8988T (cell line): ENCODE data around the gene RBFOX1.

Experiments
- DNase-seq: peaks from one replicate; pipeline ENCODE4 v3.0.0; 2011

The RBFOX1 gene

DNA sequence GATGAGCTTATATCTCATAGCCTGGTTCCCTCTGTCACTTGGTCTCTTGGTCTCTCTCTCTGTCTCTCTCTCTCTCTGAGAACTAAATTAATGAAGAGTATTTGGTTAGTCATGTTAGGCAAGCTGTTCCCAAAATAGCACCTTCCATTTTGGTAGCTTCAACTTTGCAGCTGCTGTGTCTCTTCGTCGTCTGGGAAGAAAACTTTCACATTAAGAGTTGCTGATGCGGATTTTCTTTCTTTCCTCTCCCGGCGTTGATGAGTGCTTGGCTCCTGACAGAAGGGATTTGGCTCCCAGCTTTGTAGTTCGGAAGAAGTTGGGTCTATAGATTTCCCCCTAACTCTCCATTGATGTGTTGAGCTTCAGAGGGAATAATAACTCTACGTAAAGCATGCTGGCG, at the start of gene RBFOX1:
RBFOX1 (plus strand) TSS at position 235 of the 400 bp plus-strand sequence.
- DNase-seq = no peak

DNA sequence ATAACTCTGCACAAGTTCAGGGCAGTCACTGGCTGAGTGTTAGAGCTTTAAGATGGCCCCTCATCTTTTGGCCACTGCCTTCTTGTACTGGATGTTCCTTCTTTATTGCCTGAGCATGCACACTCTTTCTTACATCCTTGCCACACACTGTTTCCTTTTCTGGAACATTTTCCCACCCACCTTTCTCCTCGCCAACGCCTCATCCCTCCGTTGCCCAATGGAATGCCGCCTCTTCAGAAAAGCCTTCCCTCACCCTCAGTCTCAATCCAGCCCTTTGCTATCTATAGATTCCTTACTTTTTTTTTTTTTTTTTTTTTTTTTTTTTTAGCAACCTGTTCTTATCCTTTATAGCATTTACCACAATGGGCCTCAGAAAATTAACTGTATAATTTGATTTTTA, 47.9 kb upstream of the RBFOX1 start:
- no peak for DNase-seq

DNA sequence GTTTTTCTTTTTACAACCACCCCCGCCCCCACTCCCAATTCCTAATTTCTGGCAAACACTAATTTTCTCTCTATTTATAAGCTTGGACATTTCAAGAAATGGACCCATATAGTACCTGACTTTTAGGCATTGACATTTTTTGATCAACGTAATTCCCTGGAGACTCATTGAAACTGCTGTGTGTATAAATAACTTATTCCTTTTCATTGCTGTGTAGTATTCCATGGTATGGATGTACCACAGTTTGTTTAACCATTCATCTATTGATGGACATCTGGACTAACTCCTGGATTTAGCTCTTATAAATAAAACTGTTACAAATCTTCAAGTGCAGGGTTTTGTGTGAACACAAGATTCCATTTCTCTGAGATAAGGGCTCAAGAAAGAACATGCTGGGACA, 47.1 kb upstream of the RBFOX1 start:
- no peak for DNase-seq

DNA sequence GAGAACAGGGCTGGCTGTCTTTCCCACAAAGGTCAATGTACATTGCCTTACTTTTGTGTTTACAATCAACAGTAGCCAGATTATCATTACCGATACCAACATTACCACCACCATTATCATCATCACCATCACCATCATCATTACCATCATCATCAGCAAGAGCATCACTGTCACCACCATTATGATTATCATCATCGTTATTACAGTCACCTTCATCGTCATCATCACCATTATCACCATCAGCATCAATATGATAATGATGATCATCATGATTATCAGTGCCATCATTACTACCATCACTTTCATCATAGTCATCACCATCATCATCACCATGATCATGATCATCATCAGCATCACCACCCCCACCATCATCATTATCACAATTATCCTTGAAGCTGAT, 43.3 kb upstream of the RBFOX1 start:
- DNase-seq = no peak

DNA sequence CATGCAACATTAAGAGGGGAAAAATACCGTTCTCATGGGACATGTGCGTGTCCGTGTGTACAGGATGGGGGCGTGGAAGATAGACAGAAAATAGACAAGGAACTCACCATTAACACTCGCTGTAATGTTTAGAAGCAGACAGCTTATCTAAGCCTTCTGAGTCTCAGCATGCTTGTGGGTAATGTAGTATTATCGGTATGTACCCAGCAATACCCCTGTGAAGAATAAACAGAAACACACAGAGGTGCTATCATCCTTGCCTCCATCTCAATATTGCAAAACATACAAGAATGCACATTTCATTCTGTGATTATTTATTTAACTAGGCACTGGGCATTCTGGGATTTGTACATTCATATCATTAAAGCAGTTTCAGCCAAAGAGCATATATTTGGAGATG, 42.0 kb upstream of the RBFOX1 start:
- no peak for DNase-seq

DNA sequence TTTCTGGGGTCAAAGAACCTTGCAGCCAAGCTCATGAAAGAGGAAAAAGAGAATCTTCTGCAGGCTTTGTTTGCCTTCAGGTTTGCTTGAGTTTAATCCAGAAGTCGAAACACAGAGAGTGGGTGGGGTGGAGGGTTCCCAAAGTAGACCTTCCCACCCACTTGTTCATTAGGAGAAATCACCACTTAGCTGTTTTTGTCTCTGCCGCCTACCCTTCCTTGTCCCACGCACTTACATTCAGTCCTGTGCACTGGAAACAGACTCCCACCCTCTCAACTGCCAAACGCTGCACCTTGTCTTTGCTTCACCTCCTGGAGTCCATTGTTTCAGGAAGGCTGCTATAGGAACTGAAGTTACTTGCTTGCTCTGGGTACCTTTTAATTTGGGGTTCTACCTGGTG, 38.6 kb upstream of the RBFOX1 start:
- DNase-seq = no peak

DNA sequence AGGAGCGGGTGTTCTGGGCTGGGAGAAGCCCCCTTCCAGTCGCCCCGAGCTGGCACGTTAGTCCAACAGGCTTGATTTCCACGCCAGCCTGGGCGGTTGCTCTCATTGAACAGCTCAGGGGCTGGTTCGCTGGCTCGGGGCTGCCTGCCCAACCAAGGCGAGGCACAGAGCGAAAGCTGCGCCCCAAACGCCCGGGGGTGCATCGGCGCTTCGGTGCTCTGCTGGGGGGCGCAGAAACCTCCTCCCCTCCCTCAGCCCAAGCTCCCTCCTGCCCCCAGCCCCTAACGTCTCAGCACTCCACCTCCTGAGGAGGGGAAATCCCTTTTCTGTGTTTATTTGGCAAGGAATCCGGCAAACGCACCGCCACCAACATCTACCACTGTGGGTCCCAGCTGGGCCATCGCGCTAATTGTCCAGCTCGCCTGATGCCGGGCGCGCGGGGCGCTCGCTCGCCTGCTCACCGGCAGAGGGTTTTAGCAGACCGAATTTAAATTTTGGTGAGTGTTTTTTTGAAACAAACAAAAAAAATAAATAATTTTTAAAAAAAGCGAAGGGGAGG, 29.5 kb upstream of the RBFOX1 start:
- DNase-seq = no peak

DNA sequence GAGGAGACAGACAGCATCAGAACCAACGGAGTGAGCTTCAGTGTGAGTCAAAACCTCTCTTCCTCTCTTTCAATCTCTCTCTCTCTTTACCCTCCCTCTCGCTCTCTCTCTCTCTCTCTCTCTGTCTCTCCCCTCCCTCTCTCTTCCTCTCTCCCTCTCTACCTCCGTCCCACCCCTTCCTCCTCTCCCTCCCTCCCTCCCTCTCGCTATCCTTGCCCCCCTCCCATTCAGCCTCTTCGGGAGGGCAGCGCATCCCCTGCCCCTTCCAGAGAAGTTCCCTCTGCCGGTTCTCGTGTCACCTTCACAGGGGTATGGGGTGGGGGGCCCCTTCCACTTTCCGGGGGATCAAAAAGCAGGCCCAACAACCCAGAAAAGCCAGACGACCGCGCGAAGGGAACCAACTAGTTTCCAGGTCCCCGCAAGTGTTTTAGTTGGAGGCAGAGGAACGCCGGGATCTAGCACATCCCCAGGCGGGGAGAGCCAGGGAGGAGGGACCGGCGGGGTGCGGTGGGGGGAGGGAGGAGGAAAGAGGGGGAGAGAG, 28.9 kb upstream of the RBFOX1 start:
- no peak for DNase-seq

DNA sequence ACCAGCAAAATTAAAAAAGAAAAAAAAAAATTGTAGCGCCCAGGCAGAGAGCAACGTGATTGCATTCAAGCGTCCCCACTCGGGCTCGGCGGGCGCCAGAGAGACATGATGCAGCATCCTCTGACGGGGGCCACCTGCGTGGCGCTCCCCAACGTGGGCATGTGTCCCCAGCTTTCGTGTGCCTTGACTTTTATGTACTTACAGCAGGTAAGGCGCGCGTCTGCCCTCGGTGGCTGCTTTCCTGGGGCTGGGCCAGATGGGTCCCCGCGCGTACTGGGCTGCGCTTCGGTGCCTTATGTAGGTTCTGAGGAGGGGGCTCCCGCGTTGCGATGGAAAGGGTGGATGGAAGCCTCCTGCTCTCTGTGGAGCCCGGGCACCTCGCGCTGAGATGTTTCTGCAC, 28.4 kb upstream of the RBFOX1 start:
- DNase-seq = no peak

DNA sequence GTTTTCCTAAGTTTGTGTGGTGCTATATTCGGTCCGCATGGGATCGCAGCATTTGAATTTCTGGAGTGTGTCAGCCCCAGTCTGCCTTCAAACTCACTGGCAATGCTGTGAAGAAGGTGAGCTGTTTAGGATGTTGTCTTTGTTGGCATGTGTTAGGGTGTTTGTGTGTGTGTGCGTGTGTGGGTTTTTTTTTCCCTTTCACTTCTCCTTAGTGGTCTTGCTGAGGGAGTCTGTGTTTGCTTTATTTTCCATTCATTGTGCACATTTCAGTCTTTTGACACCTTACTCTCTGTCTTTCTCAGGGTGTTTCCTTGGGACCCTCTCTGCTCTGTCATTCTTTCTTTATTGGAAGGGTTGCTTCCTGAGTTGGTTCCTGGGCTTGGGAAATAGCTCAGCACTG, 27.7 kb upstream of the RBFOX1 start:
- no peak for DNase-seq

DNA sequence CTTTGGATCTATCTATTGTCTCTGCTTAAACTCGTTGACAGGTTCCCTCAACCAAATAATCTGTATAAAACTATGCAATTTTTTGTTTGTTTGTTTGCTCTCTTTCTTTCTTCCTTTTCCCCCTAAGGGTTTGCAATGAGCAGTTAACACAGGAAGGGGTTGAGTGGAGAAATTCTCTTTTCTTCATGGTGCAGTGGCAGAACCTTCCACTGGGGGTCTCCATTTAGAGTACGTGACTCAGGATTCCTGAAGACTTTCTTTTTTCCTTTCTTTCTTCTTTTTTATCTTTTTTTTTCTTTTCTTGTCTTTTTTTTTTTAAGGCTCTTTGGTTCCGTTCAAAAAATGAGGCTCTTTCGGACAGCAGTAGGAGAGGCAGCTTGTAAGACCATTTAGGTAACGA, 19.5 kb upstream of the RBFOX1 start:
- no peak for DNase-seq

DNA sequence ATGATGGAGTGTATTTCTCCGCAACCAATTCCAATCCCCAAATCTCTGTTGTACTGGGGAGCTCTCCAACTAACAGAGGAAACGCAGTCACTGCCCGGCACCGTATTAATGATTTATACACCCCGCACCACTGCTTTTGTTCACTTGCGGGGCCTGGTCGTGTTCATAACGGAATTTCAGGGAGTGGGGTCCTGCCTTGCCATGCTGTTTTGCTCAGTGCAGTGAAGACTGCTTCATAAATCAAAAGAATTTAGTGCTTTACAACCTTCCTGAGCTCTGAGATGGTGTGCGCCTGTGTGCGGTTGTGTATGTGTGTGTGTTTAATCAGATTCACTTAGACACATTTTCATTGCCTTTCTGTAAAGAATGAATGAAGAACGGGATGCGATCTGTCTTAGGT, 18.5 kb upstream of the RBFOX1 start:
- DNase-seq = no peak

DNA sequence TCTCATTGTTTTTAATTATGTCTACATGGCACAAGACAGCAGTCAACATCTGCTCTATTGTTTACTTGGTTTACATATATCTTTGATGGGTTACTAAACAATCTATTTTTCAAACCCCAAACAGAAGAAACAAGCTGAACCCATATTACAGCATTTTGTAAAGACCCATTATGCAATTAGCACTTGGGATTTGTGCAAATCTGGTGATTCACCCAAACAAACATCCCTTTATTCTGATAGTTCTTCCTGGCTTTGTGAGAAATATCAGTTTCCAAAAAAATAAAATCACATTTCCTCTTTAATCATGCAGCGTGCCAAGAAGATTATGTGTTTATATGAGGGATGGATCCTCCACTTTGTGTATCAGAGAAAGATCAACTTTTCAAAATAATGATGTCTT, 16.8 kb upstream of the RBFOX1 start:
- no peak for DNase-seq

DNA sequence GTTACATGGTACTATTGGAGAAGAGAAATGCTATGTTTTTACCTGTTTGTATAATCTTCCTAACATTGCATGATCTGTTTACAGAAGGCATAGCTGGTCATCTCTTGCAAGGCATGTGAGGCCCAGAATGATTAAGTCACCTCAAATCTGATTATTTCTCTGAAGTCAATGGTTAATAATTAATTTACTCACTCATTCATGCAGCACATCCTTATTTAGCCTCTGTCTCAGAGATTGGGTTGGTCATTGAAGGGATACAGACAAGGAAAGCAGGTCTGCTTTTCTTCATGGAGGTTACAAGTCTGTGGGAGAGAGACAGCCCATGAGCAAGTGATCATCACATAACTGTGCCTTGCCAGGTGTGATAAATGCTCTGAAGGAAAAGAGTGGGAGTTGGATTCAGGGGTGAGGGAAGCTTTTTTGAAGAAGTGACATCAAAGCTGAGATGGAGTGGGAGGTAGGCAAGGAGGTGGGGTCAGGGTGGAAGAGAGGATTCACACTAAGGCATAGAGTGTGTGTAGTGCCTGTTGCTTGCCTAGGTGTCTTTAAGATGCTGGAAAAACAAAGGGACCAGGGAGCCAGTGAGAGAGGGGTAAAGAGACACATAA, 16.3 kb upstream of the RBFOX1 start:
- DNase-seq = no peak

DNA sequence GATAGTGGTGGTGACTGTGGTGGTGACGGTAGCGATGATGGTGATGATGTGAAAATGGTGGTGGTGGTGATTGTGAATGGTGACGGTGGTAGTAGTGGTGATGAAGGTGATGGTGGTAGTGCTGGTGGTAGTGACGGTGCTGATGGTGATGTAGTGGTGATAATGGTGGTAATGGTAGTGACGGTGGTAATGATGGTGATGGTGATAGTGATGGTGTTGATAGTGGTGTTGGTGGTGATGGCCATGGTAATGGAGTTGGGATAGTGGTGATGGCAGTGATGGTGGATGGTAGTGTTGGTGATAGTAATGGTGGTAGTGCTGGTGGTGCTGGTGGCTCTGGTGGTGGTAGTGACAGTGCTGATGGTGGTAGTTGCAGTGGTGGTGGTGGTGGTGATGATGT, 14.7 kb upstream of the RBFOX1 start:
- no peak for DNase-seq

DNA sequence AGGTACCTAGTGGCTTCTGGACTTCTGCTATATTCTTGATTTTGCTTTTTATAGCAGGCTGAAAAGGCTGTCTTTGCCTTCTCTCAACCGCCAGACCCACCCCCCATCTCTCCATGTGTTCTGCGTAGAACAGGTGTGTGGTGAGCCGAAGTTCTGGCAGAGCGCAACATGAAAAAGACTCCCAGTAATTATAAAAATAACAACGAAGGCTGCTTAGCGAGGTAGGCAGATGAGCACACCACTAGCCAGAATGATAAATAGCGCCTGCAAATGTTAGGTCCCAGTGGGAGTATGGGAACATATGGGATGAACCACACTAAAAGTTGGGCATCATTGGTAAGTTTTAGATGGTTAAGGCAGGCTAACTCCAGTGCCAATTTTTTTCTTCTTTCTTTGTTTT, 14.0 kb upstream of the RBFOX1 start:
- no peak for DNase-seq

DNA sequence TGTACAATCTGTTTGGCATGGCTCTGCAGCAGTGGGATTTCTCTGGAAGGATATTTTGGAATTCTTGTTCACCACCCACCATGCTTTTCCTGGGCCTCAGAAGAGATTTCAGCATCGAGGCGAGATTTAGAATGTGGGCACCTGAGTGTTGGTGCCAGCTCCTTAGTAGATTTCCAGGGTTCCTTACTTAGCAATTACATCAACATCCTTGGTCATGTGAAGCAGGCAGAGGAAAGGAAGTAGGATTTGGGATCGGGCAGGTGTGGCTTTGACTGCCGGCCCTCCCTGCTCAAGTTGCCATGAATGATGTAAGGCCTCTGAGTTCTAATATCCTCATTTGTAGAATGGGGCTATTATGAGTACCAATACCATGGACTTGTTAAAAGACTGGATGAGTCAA, 13.1 kb upstream of the RBFOX1 start:
- no peak for DNase-seq

DNA sequence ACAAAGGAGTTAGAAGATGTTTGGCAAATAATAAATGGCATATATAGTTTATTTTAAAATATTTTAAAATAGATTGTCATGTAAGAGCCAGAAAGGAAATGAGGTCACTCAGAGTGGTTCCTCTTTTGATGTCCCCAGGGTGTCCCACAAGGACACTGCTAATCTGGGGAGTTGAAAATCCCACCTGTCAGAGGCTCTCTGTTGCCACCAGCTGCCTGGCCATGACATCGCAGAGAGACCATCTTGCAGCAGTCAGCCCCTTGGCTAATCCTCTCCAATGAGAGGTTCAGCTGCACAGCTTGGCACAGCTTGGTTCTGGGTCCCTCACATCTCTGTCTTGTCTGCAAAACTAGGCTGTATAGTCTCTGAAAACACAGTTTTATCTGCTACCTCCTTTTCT, 11.0 kb upstream of the RBFOX1 start:
- no peak for DNase-seq

DNA sequence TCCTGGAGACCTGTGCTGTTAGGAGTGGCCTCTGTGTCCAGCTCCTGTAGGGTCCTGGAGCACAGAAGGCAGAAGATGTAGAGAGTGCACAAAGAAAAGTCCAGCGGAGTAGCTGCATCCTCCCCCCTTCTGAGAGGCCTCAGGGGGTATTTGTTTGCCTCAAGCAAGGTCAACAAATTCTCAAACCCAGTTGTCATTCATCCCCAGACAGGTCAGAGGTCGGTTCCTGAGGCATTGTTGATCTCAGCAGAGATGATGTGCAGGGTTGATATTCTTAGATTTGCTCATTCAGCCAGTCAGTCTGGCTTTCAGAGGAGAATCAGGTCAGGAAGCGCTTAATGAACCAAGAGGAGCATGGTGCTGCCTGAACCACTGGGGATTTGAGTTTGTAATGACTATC, 8.3 kb upstream of the RBFOX1 start:
- no peak for DNase-seq

DNA sequence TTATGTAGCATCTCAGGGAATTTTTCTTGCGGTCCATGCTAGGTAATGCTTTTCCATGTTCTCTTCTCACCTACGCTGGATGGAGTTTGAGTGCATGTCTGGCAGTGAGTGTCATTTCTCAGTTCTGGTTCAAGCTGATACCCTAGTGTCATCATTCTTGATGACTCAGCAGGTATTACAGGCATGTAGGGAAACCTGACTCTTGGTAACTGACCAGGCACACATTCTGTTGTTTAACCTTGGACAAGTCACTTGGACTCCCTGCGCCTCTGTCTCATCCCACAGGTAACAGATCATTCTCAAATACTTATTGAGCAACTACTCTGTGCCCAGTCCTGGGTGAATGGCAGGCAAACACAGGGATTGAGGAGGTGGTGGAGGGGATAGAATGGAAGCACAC, 6.8 kb upstream of the RBFOX1 start:
- DNase-seq = no peak

DNA sequence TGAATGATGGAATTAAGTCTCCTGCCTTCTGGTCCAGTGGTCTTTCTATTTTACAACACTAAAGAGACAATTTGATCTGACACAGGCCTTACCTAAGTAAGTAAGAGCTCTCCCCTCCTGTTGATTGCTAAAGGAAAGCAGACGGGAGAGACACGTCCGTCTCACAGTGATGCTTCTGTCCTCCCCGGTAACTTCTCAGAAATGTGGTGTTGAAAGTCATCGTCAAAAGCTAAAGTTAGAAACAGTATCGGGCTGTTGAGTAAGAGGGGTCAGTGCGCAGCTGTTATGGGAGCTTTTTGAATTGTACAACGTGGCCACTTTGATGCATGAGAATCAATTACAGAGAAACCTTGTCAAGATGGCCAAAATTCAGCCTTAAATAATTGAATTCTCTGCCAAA, 1.9 kb upstream of the RBFOX1 start:
- DNase-seq = no peak

DNA sequence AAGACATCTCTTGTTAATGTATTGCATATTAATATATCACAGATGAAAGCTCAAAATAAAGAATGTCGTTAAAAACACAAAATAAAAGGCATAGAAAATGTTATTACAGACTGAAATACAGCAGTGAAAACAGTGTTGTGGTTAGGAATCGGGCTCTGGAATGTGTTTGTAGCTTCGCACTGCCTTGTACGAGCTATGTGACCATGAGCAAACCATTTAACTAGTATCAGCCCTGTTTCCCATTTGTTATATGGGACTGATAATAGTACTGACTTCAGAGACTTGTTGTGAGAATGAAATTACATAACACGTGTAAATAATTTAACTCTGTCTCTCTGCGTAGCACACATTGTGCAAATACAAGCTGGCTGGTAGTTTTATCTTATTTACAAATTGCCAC, 648 bp upstream of the RBFOX1 start:
- DNase-seq = no peak

DNA sequence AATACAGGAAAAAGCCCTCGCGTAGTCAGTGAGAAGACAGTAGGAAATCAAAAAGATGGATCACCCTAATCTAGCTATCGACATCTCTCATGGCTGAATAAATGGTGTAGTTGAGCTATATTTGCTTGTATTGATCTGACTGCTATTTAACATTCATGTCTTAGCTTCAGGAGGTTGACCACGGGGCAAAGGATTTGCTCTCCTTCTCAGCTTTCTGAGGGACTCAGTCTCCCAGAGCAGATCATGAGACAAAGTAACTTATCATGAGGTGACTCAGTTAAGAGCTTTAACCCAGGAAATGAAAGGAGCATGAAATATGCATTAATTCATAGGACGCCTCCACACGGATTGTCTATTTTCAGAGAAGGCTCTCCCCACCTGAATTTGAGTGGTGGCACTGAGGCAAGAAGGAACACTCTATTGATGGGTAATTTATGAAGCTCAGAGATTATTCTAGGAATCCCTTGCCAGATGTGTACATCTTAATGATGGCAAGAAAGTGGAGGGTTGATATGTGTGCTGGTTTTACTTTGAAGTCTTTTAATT, 608 bp downstream of the RBFOX1 start:
- DNase-seq = no peak

DNA sequence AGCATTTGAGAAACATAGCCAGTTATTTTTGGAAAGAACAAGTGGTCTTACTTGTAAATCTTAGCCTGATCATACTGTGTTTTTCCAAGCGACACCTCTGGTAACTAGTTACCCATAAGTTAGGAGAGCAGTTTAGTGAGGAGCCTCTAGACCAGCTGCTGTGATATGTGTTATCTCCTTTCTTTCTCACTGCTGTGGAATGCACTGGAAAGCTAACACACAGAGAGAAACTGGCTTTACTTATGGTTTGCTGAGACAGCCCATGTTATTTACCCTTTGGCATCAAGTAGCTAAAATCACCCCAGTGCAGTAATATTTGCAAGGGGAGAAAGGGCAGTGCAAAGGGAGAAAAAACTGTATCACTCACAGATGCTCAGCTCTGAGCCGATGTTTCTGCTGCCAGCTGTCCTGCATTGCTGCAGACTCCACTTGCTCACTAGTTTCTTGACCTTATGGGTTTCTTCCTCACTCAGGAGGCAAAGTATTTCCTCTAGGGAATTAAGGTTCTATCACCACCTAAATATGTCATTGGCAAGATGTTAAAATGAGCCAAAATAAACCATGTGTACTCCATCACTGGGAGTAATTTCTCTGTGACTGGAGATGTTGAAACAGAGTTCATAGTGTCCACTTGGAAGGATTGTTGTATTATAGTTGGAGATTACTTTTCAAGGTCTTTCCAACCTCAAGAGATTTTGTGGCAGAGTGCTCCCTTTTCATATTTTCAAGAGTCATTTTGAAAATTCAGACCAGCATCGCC, 2.3 kb downstream of the RBFOX1 start:
- DNase-seq = no peak
